Heart right ventricle (tissue), 16 donors: ENCODE measurements around the gene LHX6. TPM values are rescaled to one million over a fixed set of nuclear protein-coding genes. Genes with fewer than 3 reads are reported as not detected.

Source experiments
- ATAC-seq, 8 donors: fragments of 200-7000 bp; cut with Tn5 transposase; one replicate each; pipeline ENCODE4 v1.9.1; 2020; ENCODE audit warnings: mild to moderate bottlenecking in 8 of 8, moderate library complexity in 8 of 8, moderate number of reproducible peaks in 1 of 8
- DNase-seq, 2 donors: peaks; one replicate each; pipeline ENCODE4 v3.0.0-alpha.2; 2020
- H3K27ac ChIP-seq, 10 donors: fragments of 200-600 bp; sonication (generic) in 2 of 10; one replicate each; pipeline versions ENCODE4 v1.5.0 to v1.8.0; 2020 to 2022; ENCODE audit warnings: mild to moderate bottlenecking in 3 of 10
- H3K27me3 ChIP-seq, 7 donors: fragments of 200-600 bp; one replicate each; pipeline ENCODE4 v1.8.0; 2021 to 2022; ENCODE audit warnings: mild to moderate bottlenecking in 2 of 7
- H3K36me3 ChIP-seq, 9 donors: fragments of 200-600 bp; sonication (generic) in 1 of 9; one replicate each; pipeline versions ENCODE4 v1.5.0 to v1.8.0; 2020 to 2022; ENCODE audit warnings: mild to moderate bottlenecking in 2 of 9
- H3K4me1 ChIP-seq, 9 donors: fragments of 200-600 bp; sonication (generic) in 1 of 9; one replicate each; pipeline versions ENCODE4 v1.5.0 to v1.8.0; 2020 to 2022; ENCODE audit warnings: mild to moderate bottlenecking in 4 of 9
- H3K4me3 ChIP-seq, 10 donors: fragments of 200-600 bp; sonication (generic) in 2 of 10; one replicate each; pipeline versions ENCODE4 v1.5.0 to v1.8.0; 2020 to 2022; ENCODE audit warnings: mild to moderate bottlenecking in 7 of 10, moderate library complexity in 2 of 10
- H3K9me3 ChIP-seq, 11 donors: fragments of 200-600 bp in 10 of 11; sonication (generic) in 2 of 11; one replicate each; pipeline versions ENCODE4 v1.5.0 to v1.8.0; 2013 to 2022; ENCODE audit warnings: mild to moderate bottlenecking in 2 of 11, control low read depth in 1 of 11, moderate library complexity in 1 of 11
- WGBS, 2 donors: extraction: QIAGEN DNeasy Blood & Tissue Kit; methylation state at CpG; one replicate each; pipeline ENCODE4 v1.1.7; 2013; ENCODE audit warnings: inconsistent platforms in 1 of 2; 5-methylcytosine and 5-hydroxymethylcytosine counted together
- intact Hi-C, 10 donors: fragments of 100-400 bp; cut with DNase I; formaldehyde crosslinking; loops; one replicate each; pipeline versions ENCODE4 v1.11.1 to v1.14.2; 2022
- polyA plus RNA-seq, 2 donors: library from polyadenylated mRNA; stranded (reverse); fragments of 200-250 nt; gene quantifications; one replicate each; pipeline ENCODE4 v1.2.3, GENCODE V29; 2013
- total RNA-seq, 10 donors: library from RNA; stranded (reverse); fragmentation: NEBNext Ultra II Directional in 3 of 10; extraction: Animal tissue kit (Norgen Biotek cat#: 25700) in 3 of 10; gene quantifications; one replicate each; pipeline versions ENCODE4 v1.2.1 to v1.2.4, GENCODE V29; 2021 to 2023
- TF ChIP-seq, protein P1 (sequence below), 9 donors: fragments of 200-600 bp; sonication (generic) in 2 of 9; IDR thresholded peaks; one replicate each; pipeline versions ENCODE4 v1.5.0 to v1.8.0; 2021 to 2022; ENCODE audit warnings: antibody characterized with exemption in 9 of 9, mild to moderate bottlenecking in 5 of 9, moderate library complexity in 1 of 9
- donor health status: Arrhythmogenic right ventricular cardiomyopathy.
- donor health status: ischemic (EF 13 %, LVEDD 7.1; RV severe dilation, severe dysfunction).
- donor health status: healthy with polysubstance abuse.
- donor health status: DM: no; HTN: yes; CAD: no.
- donor health status: DM: no; HTN: no; CAD: no.
- donor health status: ischemic (EF 25% LVEDD 6.9; RV normal size, moderate dysfunction).
- donor health status: ischemic (EF 25% LVEDD 5.7; RV mildly dilated, moderate dysfunction).
- donor health status: healthy.
- donor health status: DM: yes; HTN: yes; CAD: no.
- donor health status: Ischemic cardiomyopathy.
- donor health status: ischemic (EF 35%, LVEDD 5.7; RV mildly dilated, moderate dysfunction).
- donor health status: nonischemic (EF 11% LVEDD 7.7; RV severe dilation, severe dysfunction).
- donor health status: DM: yes; HTN: yes; CAD: no.
- donor health status: PGD.
- donor health status: ischemic (EF 29% LVEDD 5.4; RV normal size, mild dysfunction).
- donor health status: nonischemic (EF 23%, LVEDD 6.1; RV moderate dilation, normal function).

The LHX6 gene
- total and polyA plus RNA-seq, 12 donors = 1.9 to 9.4 (median 5.9) TPM

DNA sequence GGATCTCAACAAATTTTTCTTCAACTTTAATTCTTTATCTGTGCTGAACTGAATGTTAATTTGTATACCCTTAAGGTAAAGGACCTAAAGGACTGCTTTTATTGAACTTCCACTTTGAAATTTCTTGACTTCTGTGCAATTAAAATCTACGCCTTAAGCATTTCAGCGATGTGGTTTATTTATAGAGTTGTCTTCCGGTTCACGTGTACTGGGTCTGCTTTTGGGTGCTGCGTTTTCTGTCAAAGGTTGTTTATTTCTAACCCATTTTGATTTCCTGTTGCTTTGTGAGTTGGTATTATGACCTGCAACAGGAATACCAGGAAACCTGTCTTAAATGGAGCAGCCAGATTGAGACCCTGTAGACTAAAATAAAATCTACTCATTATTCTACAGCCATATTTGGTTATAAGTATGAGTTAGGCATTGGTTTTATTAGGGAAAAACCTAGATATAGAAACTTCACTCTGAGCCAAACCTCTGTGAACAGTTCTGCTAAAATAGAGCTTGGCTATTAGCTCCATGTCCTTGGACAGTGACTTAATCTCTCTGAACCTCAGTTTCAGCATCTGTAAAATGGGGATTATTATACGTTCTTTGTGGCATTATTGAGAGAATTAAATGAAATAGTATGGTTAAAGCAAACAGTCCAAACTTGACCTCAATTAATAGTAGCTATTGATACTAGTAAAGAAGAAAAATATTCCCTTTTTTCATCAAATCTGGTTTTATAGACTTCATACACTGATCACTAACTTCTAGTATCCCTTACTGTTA, 39.5 kb upstream of the LHX6 start:
- no peak for ATAC-seq
- H3K27ac ChIP-seq = peak overlapping the region in 6 of 10 donors; percentile 18 to 42 (median 27)
- H3K36me3 ChIP-seq = peaks cover 0 to 27% (median 6%) of the 10 kb centered on the region in 9 donors
- no peaks in the 10 kb centered on the region for H3K9me3 ChIP-seq
- DNase-seq = no peak
- H3K4me1 ChIP-seq = peaks cover 0 to 41% (median 28%) of the 10 kb centered on the region in 9 donors
- H3K27me3 ChIP-seq = no peaks in the 10 kb centered on the region
- intact Hi-C loops = loop anchor here in 5 of 10 donors (10.0 kb wide), 5 partner anchors 77 to 143 kb away; partner anchors contain the start of genes MORN5 (in 2 of the 5) and NDUFA8 (in 2 of the 5)
- WGBS, 2 donors = 62 to 65% methylated on average over 6 of the region's 6 CpGs
- TF ChIP-seq, protein P1, sequence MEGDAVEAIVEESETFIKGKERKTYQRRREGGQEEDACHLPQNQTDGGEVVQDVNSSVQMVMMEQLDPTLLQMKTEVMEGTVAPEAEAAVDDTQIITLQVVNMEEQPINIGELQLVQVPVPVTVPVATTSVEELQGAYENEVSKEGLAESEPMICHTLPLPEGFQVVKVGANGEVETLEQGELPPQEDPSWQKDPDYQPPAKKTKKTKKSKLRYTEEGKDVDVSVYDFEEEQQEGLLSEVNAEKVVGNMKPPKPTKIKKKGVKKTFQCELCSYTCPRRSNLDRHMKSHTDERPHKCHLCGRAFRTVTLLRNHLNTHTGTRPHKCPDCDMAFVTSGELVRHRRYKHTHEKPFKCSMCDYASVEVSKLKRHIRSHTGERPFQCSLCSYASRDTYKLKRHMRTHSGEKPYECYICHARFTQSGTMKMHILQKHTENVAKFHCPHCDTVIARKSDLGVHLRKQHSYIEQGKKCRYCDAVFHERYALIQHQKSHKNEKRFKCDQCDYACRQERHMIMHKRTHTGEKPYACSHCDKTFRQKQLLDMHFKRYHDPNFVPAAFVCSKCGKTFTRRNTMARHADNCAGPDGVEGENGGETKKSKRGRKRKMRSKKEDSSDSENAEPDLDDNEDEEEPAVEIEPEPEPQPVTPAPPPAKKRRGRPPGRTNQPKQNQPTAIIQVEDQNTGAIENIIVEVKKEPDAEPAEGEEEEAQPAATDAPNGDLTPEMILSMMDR (IDR thresholded peaks at IDR 0.05) = no peak
- H3K4me3 ChIP-seq = no peak overlapping the region

DNA sequence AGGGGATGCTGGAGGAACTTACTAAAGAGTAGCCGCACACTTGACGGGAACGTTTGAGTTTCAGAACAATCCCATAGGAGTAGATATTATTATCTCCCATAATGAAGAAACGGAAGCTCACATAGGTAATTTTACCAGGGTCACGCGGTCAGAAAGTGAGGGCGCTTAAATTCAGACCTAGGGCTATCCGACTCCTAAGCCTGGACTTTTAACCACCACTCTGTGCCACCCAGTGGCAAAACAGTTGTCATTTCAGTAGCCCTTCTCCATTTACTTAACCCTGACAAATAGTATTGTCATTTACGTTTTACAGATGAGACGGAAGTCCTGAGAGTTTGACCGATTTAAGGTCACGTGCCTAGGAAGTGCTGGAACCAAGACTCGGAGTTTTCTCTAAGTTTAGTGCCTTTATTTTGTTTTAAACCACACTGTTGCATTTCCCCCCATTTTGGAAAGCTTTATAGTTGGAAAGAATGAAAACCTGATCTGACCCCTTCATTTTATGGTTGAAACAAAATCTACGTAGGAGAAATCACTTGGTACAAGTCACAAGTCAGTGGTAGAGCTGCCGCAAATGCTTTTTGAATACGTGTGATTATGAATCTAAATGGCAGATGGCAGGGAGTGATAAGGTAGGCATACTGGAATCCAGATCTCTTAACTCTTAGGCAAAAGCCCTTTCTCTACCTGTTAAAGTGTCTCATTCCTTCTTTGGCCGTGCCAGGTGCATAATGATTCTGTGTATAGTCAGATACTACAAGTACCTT, 36.6 kb upstream of the LHX6 start:
- Histone ChIP-seq H3K4me1 (peaks cover 5 to 70% (median 52%) of the 10 kb centered on the region in 9 donors), H3K27ac (peak overlapping the region; percentile 46 to 98 (median 94)), H3K4me3 (peak overlapping the region; percentile 38 to 87 (median 68)), H3K9me3 (no peaks in the 10 kb centered on the region), H3K27me3 (no peaks in the 10 kb centered on the region), H3K36me3 (peaks cover 0 to 20% (median 3%) of the 10 kb centered on the region in 9 donors)
- DNase-seq (no peak), ATAC-seq (peak in 7 of 8 donors; percentile 13 to 36 (median 20))
- 8 to 10% methylated on average over 17 of the region's 17 CpGs for WGBS, 2 donors
- TF ChIP-seq, protein P1 (IDR thresholded peaks at IDR 0.05) = peak in 3 of 9 donors; percentile 8 to 17 (median 9)
- intact Hi-C loops = loop anchor here in 5 of 10 donors (10.0 kb wide), 5 partner anchors 79 to 141 kb away; partner anchors contain the start of genes MORN5 (in 2 of the 5) and NDUFA8 (in 2 of the 5)

DNA sequence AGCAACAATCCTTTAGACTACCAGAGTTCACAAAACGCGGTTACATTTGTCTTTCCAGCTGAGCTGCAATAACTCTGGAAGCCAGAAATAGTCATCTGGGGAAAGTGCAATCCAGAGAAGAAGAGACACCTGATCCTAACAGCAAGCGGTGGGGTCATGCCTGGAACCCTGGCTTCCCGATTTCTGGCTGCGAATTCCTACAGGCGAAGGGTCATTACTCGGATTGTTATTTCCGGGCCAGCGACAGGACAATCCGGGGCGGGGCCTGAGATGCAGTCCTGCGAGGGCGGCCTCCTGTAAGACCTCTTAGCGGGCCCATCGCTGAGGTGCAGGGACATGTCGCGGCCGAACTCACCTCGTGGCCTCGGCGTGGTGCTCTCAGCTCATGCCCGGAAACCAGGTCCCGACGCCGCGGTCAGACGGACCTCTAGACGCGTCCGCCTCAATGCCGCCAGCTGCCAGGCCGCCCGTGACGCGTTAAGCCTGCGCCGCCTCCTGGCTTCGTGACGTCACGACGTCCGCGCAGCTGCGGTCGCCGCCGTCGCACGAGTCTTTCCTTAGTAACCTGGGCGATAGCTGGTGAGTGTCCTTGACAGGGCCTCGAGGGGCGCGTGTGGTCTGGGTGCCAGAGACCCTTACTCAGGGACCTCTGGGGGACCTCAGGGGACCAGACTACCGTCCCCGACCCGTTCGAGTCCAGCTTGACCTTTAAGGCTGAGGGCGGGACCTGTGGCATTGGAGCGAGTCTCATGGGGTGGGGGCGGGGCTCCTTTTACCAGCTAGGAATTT, 35.8 kb upstream of the LHX6 start, which contains the start of the genes MRRF and RBM18:
MRRF (plus strand) TSS at position 523 of the 789 bp plus-strand sequence. CDS start 6,010 bp downstream, outside the sequence.
RBM18 (minus strand) TSS at position 481 of the 789 bp plus-strand sequence. CDS start 3,348 bp downstream, outside the sequence.
- Histone ChIP-seq H3K4me3 (peak within 1 kb of the TSS; percentile 38 to 87 (median 68)), H3K9me3 (no peaks in the 10 kb centered on the region), H3K36me3 (peaks cover 0 to 27% (median 3%) of the 10 kb centered on the region in 9 donors), H3K27me3 (no peaks in the 10 kb centered on the region), H3K4me1 (peaks cover 5 to 72% (median 52%) of the 10 kb centered on the region in 9 donors), H3K27ac (peak within 1 kb of the TSS; percentile 46 to 98 (median 94))
- TF ChIP-seq, protein P1 (IDR thresholded peaks at IDR 0.05) = peak in 2 of 9 donors; percentile 6 to 25
- peak; percentile 91 to 96 (median 93) for ATAC-seq
- intact Hi-C loops = loop anchor here in 6 of 10 donors (5.0 to 10.0 kb wide), 8 partner anchors 43 to 140 kb away; partner anchors contain the start of genes MORN5 (in 2 of the 6) and NDUFA8 (in 2 of the 6)
- 0% methylated on average over 60 of the region's 60 CpGs for WGBS, 2 donors
- peak; percentile 90 to 91 for DNase-seq
